Body of pancreas (tissue), 4 donors: Measurements from ENCODE around the gene CMSS1.

Experiments used
- POLR2A ChIP-seq, 3 donors: fragments of 450-650 bp; IDR thresholded peaks; one replicate each; pipeline ENCODE4 v1.6.1; 2016; ENCODE audit warnings: antibody characterized with exemption in 3 of 3, mild to moderate bottlenecking in 2 of 3
- TF ChIP-seq, protein P1 (sequence below), 7 experiments: fragments of 450-650 bp in 4 of 7; fragments of 200-600 bp in 3 of 7; sonication (generic) in 3 of 7; IDR thresholded peaks; one replicate each; pipeline ENCODE4 v1.5.1; 2016 to 2019; ENCODE audit warnings: antibody characterized with exemption in 7 of 7

DNA sequence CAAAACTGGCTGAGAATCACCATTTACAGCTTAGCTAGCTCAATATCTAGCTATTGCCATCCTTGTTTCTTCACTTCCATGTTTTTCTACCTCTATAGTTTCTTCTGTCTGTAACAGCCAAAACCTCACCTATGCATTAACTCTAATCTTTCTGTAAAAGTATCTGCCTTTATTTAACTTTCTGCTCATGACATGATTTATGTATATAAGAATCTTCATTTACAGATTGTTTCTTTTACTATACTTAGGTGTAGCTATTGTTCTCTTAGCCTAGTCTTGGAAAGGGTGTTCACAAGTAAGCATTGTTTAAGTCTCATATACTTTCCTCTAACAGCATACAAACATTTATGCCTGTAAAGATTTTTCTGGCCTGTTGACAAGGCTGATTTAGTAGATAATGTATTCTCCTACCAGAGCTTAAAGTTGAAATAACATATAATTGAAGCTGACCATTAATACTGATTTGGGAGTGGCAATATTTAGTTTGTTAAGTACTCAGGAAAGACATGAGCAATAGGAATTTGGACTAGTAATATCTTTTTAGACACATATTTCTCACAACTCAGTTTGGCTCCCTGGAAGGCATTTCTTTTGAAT is 287.3 kb downstream of the CMSS1 start:
- TF ChIP-seq, protein P1, sequence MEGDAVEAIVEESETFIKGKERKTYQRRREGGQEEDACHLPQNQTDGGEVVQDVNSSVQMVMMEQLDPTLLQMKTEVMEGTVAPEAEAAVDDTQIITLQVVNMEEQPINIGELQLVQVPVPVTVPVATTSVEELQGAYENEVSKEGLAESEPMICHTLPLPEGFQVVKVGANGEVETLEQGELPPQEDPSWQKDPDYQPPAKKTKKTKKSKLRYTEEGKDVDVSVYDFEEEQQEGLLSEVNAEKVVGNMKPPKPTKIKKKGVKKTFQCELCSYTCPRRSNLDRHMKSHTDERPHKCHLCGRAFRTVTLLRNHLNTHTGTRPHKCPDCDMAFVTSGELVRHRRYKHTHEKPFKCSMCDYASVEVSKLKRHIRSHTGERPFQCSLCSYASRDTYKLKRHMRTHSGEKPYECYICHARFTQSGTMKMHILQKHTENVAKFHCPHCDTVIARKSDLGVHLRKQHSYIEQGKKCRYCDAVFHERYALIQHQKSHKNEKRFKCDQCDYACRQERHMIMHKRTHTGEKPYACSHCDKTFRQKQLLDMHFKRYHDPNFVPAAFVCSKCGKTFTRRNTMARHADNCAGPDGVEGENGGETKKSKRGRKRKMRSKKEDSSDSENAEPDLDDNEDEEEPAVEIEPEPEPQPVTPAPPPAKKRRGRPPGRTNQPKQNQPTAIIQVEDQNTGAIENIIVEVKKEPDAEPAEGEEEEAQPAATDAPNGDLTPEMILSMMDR (IDR thresholded peaks at IDR 0.05): no peak
- no peak for TF ChIP-seq POLR2A (IDR thresholded peaks at IDR 0.05)
